ENCODE data around the gene LGALS12.
"Not testable (repeated sequence)": the region's sequence is repeated elsewhere in the genome, so short reads cannot be mapped to it uniquely, and the experiment has no call there.

Gene LGALS12

GRCh38 chr11:63504933-63505586 lies 824 bp upstream of the LGALS12 start:
- DNase-seq, result peak in 20 of 58 donors; percentile 6 to 58 (median 33)

GRCh38 chr11:63506876-63507275 lies 992 bp downstream of the LGALS12 start:
- DNase-seq, result no peak

GRCh38 chr11:63507511-63507910 lies 1.6 kb downstream of the LGALS12 start:
- DNase-seq, result no peak

- DNase-seq, result peak in 46 of 58 donors; percentile 8 to 84 (median 59)
Measured at GRCh38 chr11:63508009-63508408, 2.1 kb downstream of the LGALS12 start.

GRCh38 chr11:63508745-63509144 lies 2.9 kb downstream of the LGALS12 start:
- no peak for DNase-seq

GRCh38 chr11:63510360-63511047 lies 4.6 kb downstream of the LGALS12 start:
- peak in 54 of 58 donors; percentile 28 to 93 (median 79) for DNase-seq

- DNase-seq, result peak in 8 of 58 donors; percentile 13 to 41 (median 26)
Measured at GRCh38 chr11:63511048-63511748, 5.3 kb downstream of the LGALS12 start.

GRCh38 chr11:63512816-63513215 lies 6.9 kb downstream of the LGALS12 start:
- no peak for DNase-seq

GRCh38 chr11:63516109-63516508 lies 10.2 kb downstream of the LGALS12 start:
- DNase-seq, result no peak

GRCh38 chr11:63517156-63517555 lies 11.3 kb downstream of the LGALS12 start:
- DNase-seq, result no peak

GRCh38 chr11:63518548-63518947 lies 12.7 kb downstream of the LGALS12 start:
- DNase-seq, result no peak

- no peak for DNase-seq
Measured at GRCh38 chr11:63520606-63521170, 14.8 kb downstream of the LGALS12 start.

GRCh38 chr11:63521896-63522295 lies 16.0 kb downstream of the LGALS12 start:
- DNase-seq, result no peak

GRCh38 chr11:63523151-63523550 lies 17.3 kb downstream of the LGALS12 start:
- no peak for DNase-seq

GRCh38 chr11:63527667-63528066 lies 21.8 kb downstream of the LGALS12 start:
- no peak for DNase-seq

GRCh38 chr11:63528156-63528555 lies 22.3 kb downstream of the LGALS12 start:
- not testable (repeated sequence) for DNase-seq

GRCh38 chr11:63528729-63529278 lies 22.9 kb downstream of the LGALS12 start:
- not testable (repeated sequence) for DNase-seq

- not testable (repeated sequence) for DNase-seq
Measured at GRCh38 chr11:63529373-63529772, 23.5 kb downstream of the LGALS12 start.

GRCh38 chr11:63530021-63530420 lies 24.1 kb downstream of the LGALS12 start:
- peak in 22 of 58 donors; percentile 13 to 83 (median 48) for DNase-seq

- not testable (repeated sequence) for DNase-seq
Measured at GRCh38 chr11:63531074-63531792, 25.3 kb downstream of the LGALS12 start.

- DNase-seq, result no peak
Measured at GRCh38 chr11:63532117-63532516, 26.2 kb downstream of the LGALS12 start.

Data from anterior cingulate cortex (tissue), 58 donors.